GM21619 (cell line): ENCODE results near the gene FAM118B.

ENCODE experiments used
- ATAC-seq: cut with Tn5 transposase; IDR thresholded peaks from one replicate; pipeline ENCODE4 v1.9.1; 2021; ENCODE audit not compliant: unreplicated experiment

Gene FAM118B

DNA sequence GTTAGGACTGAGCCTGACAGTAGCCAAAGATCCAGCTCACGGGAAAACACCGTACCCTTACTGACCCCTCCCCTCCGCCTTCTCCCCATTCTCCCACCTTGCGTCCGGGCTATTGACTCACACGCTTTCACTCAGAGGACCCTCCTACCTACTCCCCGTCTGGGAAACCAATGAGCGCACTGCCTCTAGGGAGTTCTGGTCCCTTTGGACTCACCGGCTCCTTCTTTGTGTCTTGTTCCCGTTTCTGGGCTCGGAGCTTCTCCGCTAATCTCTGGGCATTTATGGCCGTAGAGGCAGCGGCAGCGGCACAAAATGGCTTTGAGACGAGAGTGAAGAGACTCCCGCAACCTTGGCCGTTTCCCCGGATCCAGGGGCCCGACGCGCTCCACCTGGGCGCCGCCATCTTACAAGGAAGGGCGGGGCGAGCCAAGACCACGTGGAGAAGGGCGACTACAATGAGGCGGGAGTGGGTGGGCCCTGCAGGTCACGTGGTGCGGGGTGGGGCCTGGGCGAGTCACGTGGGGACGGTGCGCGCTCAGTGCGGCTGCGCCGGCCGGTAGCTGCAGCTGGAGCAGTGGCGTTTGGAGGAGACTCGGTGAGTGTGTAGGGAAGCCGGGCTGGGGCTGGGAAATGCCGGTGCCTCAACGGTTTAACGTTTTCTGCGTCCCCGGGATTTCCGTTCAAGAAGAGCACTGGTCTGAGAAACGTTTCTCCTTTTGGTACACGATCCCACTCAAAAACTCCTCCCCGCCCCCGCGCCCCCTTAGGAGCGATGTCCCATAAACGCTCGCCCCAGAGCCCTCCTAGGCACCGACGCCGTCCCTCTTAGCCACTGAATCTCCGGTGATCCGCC, at the start of gene FAM118B, which contains the start of gene RPUSD4:
TSS of gene FAM118B (plus strand) at position 547 of the 853 bp plus-strand sequence. CDS start 23,220 bp downstream, outside the sequence.
TSS of gene RPUSD4 (minus strand) at position 415 of the 853 bp plus-strand sequence. CDS start at position 403, 12 bp downstream.
- ATAC-seq, result peak; percentile 94

DNA sequence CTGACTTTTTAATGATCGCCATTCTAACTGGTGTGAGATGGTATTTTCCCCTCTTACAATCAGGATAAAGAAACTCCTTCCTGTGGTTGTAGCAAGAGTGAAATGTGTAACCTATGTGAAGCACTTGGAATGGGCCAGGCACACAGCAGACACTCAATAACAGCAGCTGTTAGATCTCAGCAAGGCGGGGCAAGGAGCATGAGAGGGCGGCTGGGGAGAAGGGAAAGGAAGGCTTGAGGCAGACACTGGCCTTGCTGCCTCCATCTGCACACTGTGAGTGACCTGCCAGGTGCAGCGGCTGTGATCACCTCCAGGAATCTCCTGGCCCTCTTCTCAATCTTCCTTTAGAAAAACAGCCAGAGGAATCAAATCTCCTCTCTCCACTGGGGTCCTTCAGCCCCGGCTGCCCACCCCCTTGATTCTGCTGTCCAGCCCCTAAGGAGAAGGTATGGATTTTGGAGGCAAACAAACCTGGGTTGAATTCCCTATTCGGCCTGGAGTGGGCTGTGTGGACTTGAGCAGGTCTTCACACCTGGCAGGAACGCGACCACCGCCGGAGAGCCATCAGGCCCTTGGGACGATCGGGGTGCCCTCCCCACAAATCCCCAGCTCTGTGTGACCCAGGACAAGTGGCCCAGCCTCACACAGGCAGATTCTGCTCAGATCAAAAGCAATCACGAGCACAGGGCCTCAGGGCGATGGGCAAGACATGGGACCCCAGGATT, 49.1 kb upstream of the FAM118B start:
- ATAC-seq, result no peak

DNA sequence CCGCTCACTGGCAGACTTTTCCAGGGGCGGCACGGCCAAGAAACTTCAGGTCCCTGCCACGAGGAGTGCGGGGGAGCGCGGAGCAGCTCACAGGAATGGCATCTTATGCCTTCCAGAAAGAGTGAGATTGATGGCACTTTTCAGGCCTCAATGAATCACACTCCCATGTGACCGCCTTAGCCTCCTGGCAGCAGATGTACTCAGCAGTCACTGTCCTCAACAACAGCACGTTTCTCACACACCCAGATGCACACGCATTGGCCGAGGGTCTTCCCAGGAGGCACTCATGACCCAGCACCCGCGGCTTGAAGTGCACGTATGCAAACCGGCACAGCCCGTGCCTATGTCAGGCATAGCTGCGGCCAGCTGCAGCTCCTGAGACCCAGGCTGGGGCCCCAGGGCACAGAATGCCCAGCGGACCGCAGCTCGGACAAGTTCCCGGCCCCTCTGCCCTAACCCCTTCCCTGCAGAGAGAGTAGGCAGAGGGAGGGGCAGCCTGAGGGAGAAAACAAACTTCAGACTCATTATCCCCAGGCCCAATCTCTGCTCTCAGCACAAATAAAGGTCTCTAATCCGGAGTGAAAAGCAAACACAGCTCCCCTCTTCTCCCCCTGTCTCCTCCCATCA, 48.4 kb upstream of the FAM118B start:
- ATAC-seq, result no peak

DNA sequence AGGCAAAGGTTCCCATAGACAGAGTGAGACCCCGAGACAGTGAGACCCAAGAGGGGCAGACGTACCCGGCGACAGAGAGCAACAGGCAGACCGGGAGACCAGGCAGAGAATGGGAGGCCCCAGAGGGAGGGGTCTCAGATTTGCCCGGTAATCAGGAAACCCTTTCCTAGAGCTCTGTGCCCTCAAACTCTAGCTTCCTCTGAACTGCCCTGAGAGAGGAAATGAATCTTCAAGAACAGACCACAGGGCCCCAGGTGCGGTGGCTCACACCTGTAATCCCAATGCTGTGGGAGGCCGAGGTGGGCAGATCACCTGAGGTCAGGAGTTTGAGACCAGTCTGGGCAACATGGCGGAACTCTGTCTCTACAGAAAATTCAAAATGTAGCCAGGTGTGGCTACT, 47.8 kb upstream of the FAM118B start:
- ATAC-seq, result no peak

DNA sequence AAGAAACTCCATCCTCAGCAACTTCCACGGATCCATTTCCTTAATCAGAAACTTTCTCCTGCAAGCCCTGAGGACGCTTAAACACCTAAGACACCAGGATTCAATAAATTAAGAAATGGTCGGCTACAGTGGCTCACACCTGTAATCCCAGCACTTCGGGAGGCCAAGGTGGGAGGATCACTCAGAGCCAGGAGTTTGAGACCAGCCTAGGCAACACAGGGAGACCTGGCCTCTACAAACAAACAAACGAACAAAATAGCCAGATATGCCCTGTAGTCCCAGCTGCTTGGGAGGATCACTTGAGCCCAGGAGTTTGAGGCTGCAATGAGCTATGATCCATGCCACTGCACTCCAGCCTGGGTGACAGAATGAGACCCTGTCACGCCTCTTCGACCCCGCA, 46.8 kb upstream of the FAM118B start:
- ATAC-seq, result no peak

DNA sequence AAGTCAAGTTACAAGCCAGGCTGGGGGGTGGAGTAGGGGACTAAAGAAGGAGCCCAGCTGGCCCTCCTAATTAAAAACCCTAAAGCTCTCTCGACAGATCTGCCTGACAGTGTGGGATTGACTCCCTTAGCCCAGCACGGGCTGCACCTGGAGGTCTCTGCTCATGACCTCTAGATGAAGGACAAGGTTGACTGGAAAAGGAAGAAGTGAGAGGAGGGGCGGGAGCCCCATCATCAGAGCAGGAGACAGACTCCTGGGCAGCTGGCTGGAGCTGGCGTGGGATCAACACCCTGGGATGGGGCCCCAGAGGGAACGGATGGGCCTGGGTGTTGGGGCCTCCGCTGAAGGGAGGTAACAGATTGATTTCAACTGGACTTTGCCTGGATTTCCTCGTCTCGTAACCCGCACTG, 46.3 kb upstream of the FAM118B start:
- ATAC-seq, result no peak

DNA sequence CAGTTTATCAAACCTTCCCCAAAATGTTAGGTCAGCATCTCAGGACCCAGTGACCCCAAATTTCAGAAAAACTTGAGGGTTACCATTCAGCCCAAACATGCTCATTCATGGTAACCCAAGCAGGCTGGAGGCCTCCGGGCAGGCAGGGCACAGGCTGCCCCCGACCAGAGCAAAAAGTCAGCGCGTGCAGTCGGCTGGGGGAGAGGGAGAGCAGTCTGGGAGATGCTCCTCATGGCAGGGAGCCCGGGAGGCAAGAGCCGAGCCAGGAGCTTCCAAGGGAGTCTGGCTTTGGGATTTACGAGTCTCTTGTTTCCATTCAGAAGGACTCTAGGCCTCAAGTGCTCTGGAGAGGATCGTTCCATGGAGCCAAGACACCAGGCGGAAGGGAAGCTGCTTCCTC, 45.8 kb upstream of the FAM118B start:
- no peak for ATAC-seq

DNA sequence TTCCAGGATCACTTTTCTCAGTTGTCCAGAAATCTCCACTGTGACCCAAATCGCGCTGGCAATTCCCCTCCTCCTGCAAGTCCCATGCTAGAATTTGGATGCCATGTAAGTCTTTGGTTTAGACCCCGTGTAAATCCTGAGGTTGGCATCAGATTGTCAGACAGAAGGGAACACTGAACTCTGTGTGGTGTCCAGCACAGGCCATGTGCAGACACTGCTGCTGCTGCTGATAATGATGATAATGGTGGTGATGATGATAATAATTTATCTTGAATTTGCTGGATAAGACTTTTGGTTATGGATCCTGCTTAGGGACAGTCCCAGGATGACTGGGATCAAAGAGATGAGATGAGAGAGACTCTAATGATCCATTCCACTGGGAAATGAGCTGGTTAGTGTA, 45.2 kb upstream of the FAM118B start:
- ATAC-seq, result no peak

DNA sequence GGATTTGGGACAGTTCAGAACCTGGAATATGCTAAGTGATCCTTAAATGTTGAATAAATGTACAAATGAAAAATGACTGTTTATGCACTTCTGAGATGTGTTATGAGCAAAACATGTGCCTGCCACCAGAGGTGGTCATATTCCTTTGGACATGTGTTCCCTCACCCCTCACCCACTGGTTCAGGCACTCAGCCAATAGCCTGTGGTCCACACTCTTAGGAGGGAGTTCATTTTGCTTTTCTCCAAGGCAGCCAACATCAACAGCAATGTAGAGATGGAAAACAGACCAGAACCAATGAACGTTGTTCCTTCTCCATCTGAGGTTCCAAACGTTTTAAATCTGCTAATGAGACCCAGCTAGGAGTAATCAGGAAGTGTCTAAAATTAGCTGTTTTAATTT, 44.1 kb upstream of the FAM118B start:
- no peak for ATAC-seq

DNA sequence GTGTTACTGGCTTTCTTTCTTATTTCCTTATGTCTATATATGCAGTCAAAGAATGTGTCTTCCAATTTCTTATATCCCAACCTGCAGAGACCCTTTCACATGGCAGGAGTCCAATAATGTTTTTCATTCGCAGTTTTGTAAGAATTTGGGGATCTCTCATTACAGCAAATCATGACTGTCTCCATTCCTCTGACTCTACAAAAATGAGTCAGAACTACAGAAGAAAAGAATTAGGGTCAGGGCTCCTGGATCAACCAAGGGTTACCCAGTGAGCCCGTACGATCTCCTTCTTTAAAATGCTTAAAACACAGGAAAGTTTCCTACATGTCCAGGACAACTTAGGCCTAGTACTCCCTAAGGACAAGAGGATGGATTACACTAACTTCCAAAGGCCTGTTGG, 42.3 kb upstream of the FAM118B start:
- ATAC-seq, result no peak

DNA sequence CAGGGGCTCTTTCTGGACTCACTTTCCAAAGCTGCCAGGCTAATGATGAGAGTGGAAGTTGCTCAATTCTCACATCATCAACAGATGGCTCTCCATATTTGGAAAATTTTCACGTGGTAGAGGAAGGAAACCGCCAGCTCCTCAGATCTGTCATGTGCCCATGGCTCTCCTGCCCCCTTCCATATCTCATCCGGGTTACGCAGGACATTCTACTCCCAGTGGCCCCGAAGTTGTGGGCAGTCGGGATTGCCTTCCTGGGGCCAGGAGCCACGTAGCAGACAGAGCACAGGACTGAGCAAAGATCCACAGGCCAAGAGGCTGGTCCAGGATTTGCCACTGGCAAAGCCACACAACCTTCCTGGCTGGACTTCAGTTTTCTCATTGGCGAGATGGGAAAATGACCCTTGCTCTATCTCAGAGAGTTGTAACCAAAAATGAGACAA, 39.0 kb upstream of the FAM118B start:
- no peak for ATAC-seq

DNA sequence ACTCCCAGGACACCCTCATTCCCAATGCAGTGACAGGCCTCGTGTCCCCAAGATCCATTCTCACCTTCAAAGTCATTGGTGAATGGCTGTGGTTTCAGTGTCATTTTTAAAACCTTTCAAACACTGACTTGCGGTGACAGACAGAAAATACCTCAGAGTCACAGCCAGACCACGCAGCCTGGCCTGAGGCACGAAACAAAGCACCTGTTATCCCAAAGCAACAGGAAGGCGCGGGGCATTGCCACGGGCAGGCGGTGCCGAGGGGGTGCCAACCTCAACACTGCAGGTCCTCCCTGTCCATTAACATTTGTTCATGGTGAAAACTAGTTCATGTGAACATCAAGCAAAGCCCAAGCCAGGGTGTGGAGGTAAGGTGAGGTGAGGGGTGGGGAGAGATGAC, 38.3 kb upstream of the FAM118B start:
- no peak for ATAC-seq

DNA sequence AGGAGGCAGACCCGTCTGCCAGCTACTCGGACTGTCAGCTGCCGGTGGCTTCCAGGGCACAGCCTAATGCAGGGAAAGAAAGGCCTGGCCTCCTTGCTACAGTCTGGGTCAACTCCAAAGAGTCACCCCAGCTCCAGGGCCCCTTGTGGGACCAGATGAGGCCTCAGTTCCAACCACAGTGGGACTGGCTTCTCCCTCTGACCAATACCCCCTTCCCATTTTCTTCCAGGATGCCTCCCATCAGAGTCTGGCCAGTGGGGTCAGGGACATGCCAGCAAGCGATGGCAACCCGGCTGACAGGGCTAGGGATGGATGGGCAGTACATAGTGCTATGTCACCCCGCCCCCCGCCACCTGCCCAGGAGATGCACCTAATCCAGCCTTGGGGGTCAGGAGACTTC, 36.8 kb upstream of the FAM118B start:
- ATAC-seq, result no peak

DNA sequence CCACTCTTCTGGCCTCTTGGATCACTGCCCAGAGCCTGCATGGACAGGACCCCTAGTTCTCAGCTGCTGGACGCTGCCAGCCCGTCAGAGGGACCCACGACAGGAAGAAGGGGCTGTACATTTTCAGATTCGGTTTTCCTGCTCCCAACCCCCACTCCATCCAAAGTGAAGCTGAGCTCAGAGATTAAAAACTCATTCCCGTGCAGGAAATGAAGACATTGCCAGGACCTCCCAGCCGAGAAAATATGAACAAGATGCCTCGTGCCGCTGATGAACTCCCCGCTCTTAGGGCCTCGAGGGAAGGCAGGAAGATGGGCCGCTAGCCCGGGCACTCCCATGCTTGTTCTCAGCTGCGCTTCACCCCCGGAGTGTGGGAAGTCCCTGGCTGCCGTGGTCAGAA, 36.2 kb upstream of the FAM118B start:
- no peak for ATAC-seq

DNA sequence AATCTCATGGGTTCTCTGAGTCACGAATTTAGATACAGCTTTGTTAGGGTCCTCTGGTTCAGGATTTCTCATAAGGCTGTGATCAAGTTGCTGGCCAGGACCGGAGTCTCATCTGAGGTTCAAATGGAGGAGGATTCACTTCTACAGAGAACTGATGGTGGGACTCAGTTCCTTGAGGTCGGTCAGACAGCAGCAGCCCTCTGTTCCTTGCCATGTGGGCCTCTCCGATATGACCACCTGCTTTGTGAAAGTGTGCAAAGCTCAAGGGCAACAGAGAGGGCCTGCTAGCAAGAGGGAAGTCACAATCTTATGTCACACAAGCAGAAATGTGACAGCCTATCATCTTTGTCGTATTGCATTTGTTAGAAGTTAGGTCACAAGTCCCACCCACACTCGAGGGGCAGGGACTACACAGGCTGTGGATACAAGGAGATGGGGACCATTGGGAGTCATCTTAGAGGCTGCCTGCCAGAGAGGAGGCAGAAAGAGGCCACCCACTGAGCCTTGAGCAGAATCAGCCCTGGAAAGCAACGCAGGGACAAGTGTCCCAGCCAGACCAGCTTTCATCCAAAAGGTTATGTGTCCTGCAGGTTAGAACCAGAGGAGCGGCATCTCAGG, 34.6 kb upstream of the FAM118B start:
- ATAC-seq, result no peak

DNA sequence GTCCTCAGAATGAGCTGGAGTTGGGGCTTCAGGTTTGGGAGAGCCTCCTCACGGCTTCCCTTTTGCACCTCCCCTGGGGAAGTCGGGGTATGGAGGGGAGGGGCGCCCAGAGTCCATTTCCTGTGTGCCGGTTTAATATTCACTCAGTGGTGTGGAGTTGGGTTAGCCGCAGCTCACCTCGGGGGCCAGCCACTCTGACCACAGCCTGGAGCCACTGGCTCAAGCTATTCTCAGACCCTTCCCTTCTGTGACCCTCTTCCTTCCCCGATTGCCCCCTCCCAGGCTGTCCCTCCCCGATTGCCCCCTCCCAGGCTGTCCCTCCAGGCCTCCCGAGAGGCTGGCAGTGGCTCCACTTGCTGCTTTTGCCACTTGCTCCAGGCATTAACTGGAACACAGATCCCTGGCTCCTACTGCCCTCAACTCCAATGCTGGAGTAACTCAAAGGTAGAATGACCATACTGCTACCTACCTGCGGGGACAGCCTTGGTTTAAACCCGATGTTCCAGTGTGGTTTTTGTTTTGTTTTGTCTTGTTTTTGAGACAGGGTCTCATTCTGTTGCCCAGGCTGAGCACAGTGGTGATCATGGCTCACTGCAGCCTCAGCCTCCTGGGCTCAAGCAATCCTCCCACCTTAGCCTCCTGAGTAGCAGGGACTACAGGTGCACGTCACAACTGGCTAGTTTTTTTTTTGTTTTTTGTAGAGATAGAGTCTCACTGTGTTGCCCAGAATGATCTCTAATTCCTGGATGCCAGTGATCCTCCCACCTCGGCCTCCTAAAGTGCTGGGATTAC, 29.4 kb upstream of the FAM118B start:
- peak; percentile 77 for ATAC-seq

DNA sequence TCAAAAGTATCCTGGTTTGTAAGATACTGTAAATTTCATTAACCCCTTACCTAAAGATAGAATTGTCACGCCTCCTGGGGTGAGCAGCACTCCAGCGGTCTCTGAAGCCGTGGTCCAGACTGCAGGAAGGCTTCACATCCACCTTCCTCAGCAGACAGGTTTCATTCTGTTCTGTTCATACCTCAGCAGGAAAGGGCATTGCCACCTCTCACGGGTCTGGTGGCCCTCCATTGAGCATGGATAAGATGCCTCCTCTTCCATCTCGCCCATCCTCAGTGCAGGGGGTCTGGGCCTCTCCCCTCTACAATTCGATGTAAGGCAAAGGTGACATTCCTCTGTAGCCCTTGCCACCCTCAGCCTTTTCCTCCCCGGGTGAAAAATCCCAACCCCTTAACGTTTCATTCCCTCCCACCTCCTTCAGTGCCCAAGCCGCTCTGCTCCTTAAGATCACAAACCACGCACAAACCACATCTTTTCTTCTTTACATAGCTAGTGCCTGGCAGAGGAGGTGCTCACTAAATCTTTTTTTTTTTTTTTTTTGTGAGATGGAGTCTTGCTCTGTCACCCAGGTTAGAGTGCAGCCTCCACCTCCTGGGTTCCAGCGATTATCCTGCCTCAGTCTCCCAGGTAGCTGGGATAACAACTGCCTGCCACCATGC, 28.7 kb upstream of the FAM118B start:
- no peak for ATAC-seq

DNA sequence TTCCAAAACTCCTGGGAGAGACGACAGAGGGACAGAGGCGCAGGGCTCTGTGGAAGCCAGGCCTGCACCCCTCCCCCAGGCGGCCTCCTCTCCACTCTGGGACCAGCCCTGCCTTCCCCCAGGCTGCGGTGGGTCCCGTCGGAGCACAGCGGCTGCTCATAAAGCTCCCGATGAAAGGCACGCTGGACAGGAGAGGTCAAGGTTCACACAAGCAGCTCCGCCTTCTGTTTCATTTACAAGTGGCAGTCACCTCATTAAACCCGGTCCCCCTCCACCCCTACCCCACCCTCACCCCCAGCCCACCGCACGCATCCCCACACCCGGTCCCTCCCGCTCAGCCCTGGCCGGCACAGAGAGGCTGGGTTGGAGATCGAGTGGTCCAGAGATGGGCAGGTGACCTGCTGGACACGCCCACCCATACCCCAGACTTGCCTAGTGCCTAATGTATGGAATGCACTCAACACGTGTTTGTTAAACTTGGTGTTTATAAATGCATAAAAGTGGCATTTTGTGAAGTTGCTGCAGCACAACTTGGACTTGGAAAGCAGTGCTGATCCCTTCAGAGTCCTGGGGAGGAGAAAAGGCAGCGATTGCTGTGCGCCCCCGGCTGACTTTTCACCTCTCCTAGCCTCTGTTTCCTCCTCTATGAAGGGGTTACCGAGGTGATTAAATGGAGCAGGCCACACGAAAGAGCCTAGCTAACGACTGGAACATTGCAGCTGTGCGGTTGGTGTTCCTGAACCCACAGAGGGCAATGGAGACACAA, 26.1 kb upstream of the FAM118B start:
- ATAC-seq, result no peak

DNA sequence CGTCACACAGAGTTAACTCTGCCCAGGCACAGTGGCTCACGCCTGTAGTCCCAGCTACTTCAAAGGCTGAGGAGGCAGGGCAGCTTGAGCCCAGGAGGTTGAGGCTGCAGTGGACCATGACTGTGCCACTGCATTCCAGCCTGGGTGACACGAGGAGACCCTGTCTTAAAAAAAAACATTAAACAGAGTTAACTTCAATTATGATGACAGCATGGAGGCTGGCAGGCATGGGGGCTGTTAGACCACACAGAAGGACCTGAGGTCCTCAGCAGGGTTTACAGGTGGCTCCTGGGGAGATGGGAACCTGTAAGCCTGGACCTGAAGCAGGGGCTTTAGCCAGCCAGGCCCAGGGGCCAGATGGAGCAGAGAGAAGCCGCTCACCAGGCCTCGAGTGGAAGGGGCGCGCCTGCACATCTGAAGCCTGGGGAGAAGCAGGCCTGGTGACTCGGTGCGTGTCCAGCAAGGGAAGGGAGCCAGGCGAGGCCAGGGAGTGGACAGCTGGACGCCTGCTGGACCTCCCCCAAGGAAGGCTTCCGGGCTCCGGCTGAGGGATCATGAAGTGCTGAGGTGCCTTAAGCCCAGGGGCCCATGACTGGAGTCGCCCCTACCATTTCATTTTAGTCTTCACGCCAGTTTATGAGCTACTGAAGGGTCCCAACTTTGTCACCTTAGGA, 25.4 kb upstream of the FAM118B start:
- no peak for ATAC-seq
